SK-MEL-5 (cell line): ENCODE data around the gene SOX12. TPM values are rescaled to one million over a fixed set of nuclear protein-coding genes. Genes with fewer than 3 reads are reported as not detected.
A peak's percentile ranks its signal among the peaks of the same experiment; 100 is the strongest.
"Not testable (repeated sequence)": the region's sequence is repeated elsewhere in the genome, so short reads cannot be mapped to it uniquely, and the experiment has no call there.

ENCODE experiments used
- DNase-seq: peaks from one replicate; pipeline ENCODE4 v3.0.0-alpha.2; 2016; ENCODE audit warnings: low read depth, low spot score
- in situ Hi-C: cut with HindIII; loops from 2 replicates; pipeline ENCODE4 v1.10.0; 2016; ENCODE audit warnings: low sequenced_read_pairs, high pct_unique_total_duplicates, low pct_unique_long_range_greater_than_20kb
- total RNA-seq: library from RNA; depleted of rRNA; stranded (reverse); fragments of >200 nt; shearing (Covaris generic); gene quantifications from 2 replicates; pipeline ENCODE4 v1.2.3, GENCODE V29; 2014

SOX12 gene
- total RNA-seq, 1 experiment from 2014 or later = 3.1 TPM

GRCh38 chr20:347317-347639, 21.9 kb downstream of the SOX12 start:
- DNase-seq = no peak
- in situ Hi-C loops = no loop called here

- in situ Hi-C loops = no loop called here
- peak; percentile 97 for DNase-seq
Measured at GRCh38 chr20:347640-348484, 22.5 kb downstream of the SOX12 start.

GRCh38 chr20:348972-349841, 23.9 kb downstream of the SOX12 start:
- in situ Hi-C loops = no loop called here
- DNase-seq = no peak

GRCh38 chr20:353166-353565, 27.8 kb downstream of the SOX12 start:
- in situ Hi-C loops = no loop called here
- no peak for DNase-seq

GRCh38 chr20:354298-354977, 29.1 kb downstream of the SOX12 start:
- peak; percentile 89 for DNase-seq
- in situ Hi-C loops = no loop called here

GRCh38 chr20:356154-356553, 30.8 kb downstream of the SOX12 start:
- in situ Hi-C loops, DNase-seq: not testable (repeated sequence)

GRCh38 chr20:356745-357144, 31.4 kb downstream of the SOX12 start:
- no peak for DNase-seq
- in situ Hi-C loops = no loop called here

GRCh38 chr20:358891-359555, 33.7 kb downstream of the SOX12 start:
- no peak for DNase-seq
- in situ Hi-C loops = no loop called here

- no peak for DNase-seq
- in situ Hi-C loops = no loop called here
Measured at GRCh38 chr20:361561-361960, 36.2 kb downstream of the SOX12 start.

GRCh38 chr20:362271-363254, 37.2 kb downstream of the SOX12 start:
- DNase-seq = peak; percentile 94
- in situ Hi-C loops = no loop called here

- in situ Hi-C loops = no loop called here
- no peak for DNase-seq
Measured at GRCh38 chr20:363319-364078, 38.1 kb downstream of the SOX12 start.

- in situ Hi-C loops = no loop called here
- DNase-seq = no peak
Measured at GRCh38 chr20:364905-365794, 39.8 kb downstream of the SOX12 start.

- no peak for DNase-seq
- in situ Hi-C loops = no loop called here
Measured at GRCh38 chr20:366041-366718, 40.8 kb downstream of the SOX12 start.

- in situ Hi-C loops = no loop called here
Measured at GRCh38 chr20:366719-367485, 41.5 kb downstream of the SOX12 start.

More at GRCh38 chr20:366719-367485, 41.5 kb downstream of the SOX12 start:
- no peak for DNase-seq
